ENCODE results near the gene LPIN1.

Gene LPIN1

GRCh38 chr2:11746376-11746806 is at the start of gene LPIN1:
Gene LPIN1, plus strand, starts transcription at chr2:11746632. Its CDS starts 18,910 bp downstream, at chr2:11765542.
- peak; percentile 90 for DNase-seq

GRCh38 chr2:11696736-11697102 is 49.7 kb upstream of the LPIN1 start:
- DNase-seq = no peak

GRCh38 chr2:11697103-11697871 is 49.1 kb upstream of the LPIN1 start:
- DNase-seq = no peak

- DNase-seq = no peak
Measured at GRCh38 chr2:11698009-11698922, 48.2 kb upstream of the LPIN1 start.

- no peak for DNase-seq
Measured at GRCh38 chr2:11699686-11700670, 46.5 kb upstream of the LPIN1 start.

- DNase-seq = no peak
Measured at GRCh38 chr2:11701206-11701605, 45.2 kb upstream of the LPIN1 start.

- no peak for DNase-seq
Measured at GRCh38 chr2:11701751-11702301, 44.6 kb upstream of the LPIN1 start.

GRCh38 chr2:11702946-11703345 is 43.5 kb upstream of the LPIN1 start:
- DNase-seq = no peak

GRCh38 chr2:11703700-11704099 is 42.7 kb upstream of the LPIN1 start:
- DNase-seq = no peak

GRCh38 chr2:11705063-11705462 is 41.4 kb upstream of the LPIN1 start:
- DNase-seq = no peak

- no peak for DNase-seq
Measured at GRCh38 chr2:11705711-11706110, 40.7 kb upstream of the LPIN1 start.

GRCh38 chr2:11708106-11708505 is 38.3 kb upstream of the LPIN1 start:
- DNase-seq = no peak

- no peak for DNase-seq
Measured at GRCh38 chr2:11709293-11709692, 37.1 kb upstream of the LPIN1 start.

- no peak for DNase-seq
Measured at GRCh38 chr2:11710210-11710609, 36.2 kb upstream of the LPIN1 start.

GRCh38 chr2:11710632-11711353 is 35.6 kb upstream of the LPIN1 start:
- DNase-seq = no peak

GRCh38 chr2:11711354-11711716 is 35.1 kb upstream of the LPIN1 start:
- DNase-seq = no peak

- DNase-seq = no peak
Measured at GRCh38 chr2:11711751-11712150, 34.7 kb upstream of the LPIN1 start.

- DNase-seq = no peak
Measured at GRCh38 chr2:11712866-11713265, 33.6 kb upstream of the LPIN1 start.

GRCh38 chr2:11713815-11714214 is 32.6 kb upstream of the LPIN1 start:
- no peak for DNase-seq

- no peak for DNase-seq
Measured at GRCh38 chr2:11715987-11716652, 30.3 kb upstream of the LPIN1 start.

- DNase-seq = no peak
Measured at GRCh38 chr2:11716689-11717321, 29.6 kb upstream of the LPIN1 start.

Measured in activated CD4-positive, alpha-beta T cell treated with anti-CD3 and anti-CD28 coated beads for 48 hours (primary cell).